ENCODE data around the gene TNFAIP3. TPM values are rescaled to one million over a fixed set of nuclear protein-coding genes. Genes with fewer than 3 reads are reported as not detected.

The TNFAIP3 gene
- total RNA-seq, 6 donors from 2014 or later, result 35.3 to 76.4 (median 52.2) TPM

- peaks cover 0 to 6% (median 3%) of the 10 kb centered on the region in 4 donors for H3K4me1 ChIP-seq
- no peak overlapping the region for H3K4me3 ChIP-seq
- no peak for ATAC-seq (ENCODE audit: low FRiP score in 2 of 2)
- H3K27ac ChIP-seq, result no peak overlapping the region
- H3K9me3 ChIP-seq, result no peaks in the 10 kb centered on the region
- TF ChIP-seq POLR2A (IDR thresholded peaks at IDR 0.05), result no peak
- TF ChIP-seq CTCF (IDR thresholded peaks at IDR 0.05), result no peak
- TF ChIP-seq EP300 (IDR thresholded peaks at IDR 0.05), result no peak
- no peak for TF ChIP-seq POLR2AphosphoS5 (IDR thresholded peaks at IDR 0.05)
- no peak for DNase-seq
- no peaks in the 10 kb centered on the region for H3K27me3 ChIP-seq
- WGBS, 2 donors, result 84 to 85% methylated on average over 3 of the region's 3 CpGs
- no peaks in the 10 kb centered on the region for H3K36me3 ChIP-seq
Observed at GRCh38 chr6:137913434-137913833, 46.4 kb downstream of the TNFAIP3 start.

GRCh38 chr6:137913996-137914529 is 47.0 kb downstream of the TNFAIP3 start:
- no peaks in the 10 kb centered on the region for H3K36me3 ChIP-seq
- ATAC-seq (ENCODE audit: low FRiP score in 2 of 2) (no peak), DNase-seq (no peak)
- H3K9me3 ChIP-seq, result no peaks in the 10 kb centered on the region
- H3K4me3 ChIP-seq, result no peak overlapping the region
- no peak overlapping the region for H3K27ac ChIP-seq
- H3K4me1 ChIP-seq, result peaks cover 0 to 6% (median 3%) of the 10 kb centered on the region in 4 donors
- TF ChIP-seq EP300 (IDR thresholded peaks at IDR 0.05), result no peak
- no peak for TF ChIP-seq POLR2A (IDR thresholded peaks at IDR 0.05)
- no peak for TF ChIP-seq POLR2AphosphoS5 (IDR thresholded peaks at IDR 0.05)
- TF ChIP-seq CTCF (IDR thresholded peaks at IDR 0.05), result no peak
- H3K27me3 ChIP-seq, result no peaks in the 10 kb centered on the region

- no peaks in the 10 kb centered on the region for H3K36me3 ChIP-seq
- WGBS, 2 donors, result 68 to 75% methylated on average over 4 of the region's 4 CpGs
Observed at GRCh38 chr6:137914530-137915193, 47.6 kb downstream of the TNFAIP3 start.

GRCh38 chr6:137915790-137916189 is 48.7 kb downstream of the TNFAIP3 start:
- no peak overlapping the region for H3K27ac ChIP-seq
- no peaks in the 10 kb centered on the region for H3K9me3 ChIP-seq
- H3K4me3 ChIP-seq, result no peak overlapping the region
- H3K36me3 ChIP-seq, result no peaks in the 10 kb centered on the region
- H3K27me3 ChIP-seq, result no peaks in the 10 kb centered on the region
- peaks cover 0 to 6% (median 3%) of the 10 kb centered on the region in 4 donors for H3K4me1 ChIP-seq
- ATAC-seq (ENCODE audit: low FRiP score in 2 of 2) (no peak), DNase-seq (no peak)
- TF ChIP-seq EP300 (IDR thresholded peaks at IDR 0.05) (no peak), POLR2A (IDR thresholded peaks at IDR 0.05) (no peak), CTCF (IDR thresholded peaks at IDR 0.05) (no peak), POLR2AphosphoS5 (IDR thresholded peaks at IDR 0.05) (no peak)
- WGBS, 2 donors, result 67 to 74% methylated on average over 4 of the region's 4 CpGs

More at GRCh38 chr6:137914530-137915193, 47.6 kb downstream of the TNFAIP3 start:
- DNase-seq (no peak), ATAC-seq (ENCODE audit: low FRiP score in 2 of 2) (no peak)
- H3K9me3 ChIP-seq, result no peaks in the 10 kb centered on the region
- H3K27me3 ChIP-seq, result no peaks in the 10 kb centered on the region
- no peak overlapping the region for H3K27ac ChIP-seq
- H3K4me3 ChIP-seq, result no peak overlapping the region
- no peak for TF ChIP-seq POLR2A (IDR thresholded peaks at IDR 0.05)
- no peak for TF ChIP-seq CTCF (IDR thresholded peaks at IDR 0.05)
- TF ChIP-seq POLR2AphosphoS5 (IDR thresholded peaks at IDR 0.05), result no peak
- TF ChIP-seq EP300 (IDR thresholded peaks at IDR 0.05), result no peak
- peaks cover 0 to 6% (median 3%) of the 10 kb centered on the region in 4 donors for H3K4me1 ChIP-seq
